ENCODE measurements around the gene BACE2. TPM values are rescaled to one million over a fixed set of nuclear protein-coding genes. Genes with fewer than 3 reads are reported as not detected.
"Not testable (repeated sequence)": the region's sequence is repeated elsewhere in the genome, so short reads cannot be mapped to it uniquely, and the experiment has no call there.

BACE2 gene
- polyA plus RNA-seq, 10 donors, result 33.6 to 56.4 (median 39.8) TPM

DNA sequence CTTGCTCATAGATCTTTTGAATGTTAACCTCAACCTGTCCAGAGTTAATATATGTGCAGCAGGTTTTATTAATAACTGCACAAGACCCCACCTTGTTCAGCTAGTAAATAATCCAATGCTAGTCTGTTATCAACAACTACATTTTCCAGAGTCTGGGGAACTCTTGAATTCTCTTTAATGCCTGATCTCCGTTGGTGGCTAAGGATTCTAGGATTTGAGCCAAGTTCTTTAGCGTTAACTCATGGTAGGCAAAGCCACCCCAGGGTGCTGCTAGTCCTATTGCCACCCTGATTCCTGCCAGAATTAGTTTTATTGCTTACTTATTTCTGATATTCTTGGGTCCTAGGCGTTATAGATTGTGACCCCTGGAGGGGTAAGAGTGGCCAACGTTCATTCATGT, 12.8 kb downstream of the BACE2 start:
- DNase-seq, result no peak

DNA sequence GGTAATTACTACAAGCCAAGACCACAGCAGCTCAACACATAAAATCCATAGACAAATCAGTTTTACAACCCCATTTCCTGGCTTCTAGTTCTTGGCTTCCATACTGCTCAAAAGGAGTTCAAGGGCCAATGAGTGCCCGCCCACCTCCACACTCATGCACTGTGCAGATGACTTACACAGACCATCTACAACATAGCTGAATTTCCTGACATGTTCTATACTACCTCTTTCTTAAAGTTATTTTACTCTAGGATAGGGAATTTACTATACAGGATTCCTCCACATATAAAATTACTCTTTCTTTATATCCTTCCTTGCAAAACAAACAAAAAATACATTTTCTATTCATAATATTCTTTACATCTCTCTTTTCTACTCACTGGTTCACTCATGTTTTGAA, 14.6 kb downstream of the BACE2 start:
- DNase-seq, result no peak

DNA sequence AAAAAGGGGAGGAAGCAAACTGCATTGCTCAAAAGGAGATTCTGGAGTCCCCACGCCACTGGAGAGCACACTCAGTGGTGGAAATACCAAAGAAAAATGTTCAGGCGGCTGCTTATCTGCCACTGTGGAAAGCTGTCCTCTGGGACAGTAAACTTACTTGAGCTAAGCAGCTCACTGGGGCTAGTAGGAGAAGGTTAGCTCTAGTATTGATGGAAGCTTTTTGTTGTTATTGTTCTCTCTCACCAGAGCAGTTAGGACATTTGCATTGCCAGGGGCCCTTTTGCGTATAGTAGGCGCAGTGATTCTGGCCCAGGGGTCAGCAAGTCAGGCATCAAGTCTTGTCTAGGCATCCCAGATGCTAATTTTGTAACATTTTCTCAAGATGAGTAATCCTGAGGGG, 15.6 kb downstream of the BACE2 start:
- DNase-seq, result no peak

DNA sequence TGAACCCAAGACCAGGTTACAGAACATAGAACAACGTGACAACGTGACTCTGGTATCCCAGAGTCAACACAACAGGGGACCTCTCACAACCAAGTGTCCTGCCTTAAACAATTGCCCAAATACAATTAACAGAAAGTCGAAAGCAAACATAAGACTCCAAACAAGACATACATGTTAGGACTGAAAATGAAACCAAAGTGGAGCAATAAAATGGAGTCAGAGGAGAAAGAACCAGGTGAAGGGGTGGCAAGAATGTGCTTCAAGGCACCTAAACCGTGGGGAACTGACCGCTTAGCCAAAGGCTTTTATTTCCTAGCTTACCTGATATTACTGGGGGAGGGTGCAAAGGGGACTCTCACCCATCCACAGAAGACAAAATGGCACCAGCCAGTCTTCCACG, 17.8 kb downstream of the BACE2 start:
- DNase-seq, result no peak

DNA sequence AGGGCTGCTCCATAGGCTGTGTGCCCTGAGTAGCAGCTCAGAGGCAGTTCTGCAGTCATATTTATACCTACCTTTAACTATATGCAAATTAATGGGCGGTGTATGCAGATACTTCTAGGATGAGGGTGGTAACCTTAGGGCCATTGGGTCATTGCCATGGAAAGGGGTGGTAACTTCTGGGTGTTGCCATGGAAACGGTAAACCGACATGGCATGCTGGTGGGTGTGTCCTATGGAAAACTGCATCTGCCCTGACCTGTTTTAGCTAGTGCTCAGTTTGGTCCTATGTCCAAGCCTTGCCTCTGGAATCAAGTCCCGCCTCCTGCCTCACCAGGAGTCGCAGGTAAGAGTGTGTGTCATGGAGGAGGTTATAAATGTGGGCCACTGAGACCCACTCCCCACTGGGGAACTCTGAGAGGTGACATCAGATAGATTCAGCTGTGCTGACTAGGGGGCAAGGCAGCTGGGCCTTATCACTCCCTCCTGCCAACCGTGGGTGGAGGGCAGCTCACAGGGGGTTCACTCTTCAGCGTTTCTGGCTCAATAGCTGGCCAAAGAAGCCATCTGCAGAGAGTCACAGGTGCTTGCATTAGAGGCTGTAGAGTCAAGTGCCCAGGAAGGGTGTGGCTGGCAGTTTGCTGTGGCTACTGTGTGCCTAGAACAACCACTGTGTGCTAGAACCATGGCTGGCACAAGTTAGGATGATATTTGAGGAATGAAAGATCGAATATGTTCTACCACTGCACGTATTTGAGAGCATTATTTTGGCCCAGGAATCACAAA, 19.0 kb downstream of the BACE2 start:
- DNase-seq, result no peak

DNA sequence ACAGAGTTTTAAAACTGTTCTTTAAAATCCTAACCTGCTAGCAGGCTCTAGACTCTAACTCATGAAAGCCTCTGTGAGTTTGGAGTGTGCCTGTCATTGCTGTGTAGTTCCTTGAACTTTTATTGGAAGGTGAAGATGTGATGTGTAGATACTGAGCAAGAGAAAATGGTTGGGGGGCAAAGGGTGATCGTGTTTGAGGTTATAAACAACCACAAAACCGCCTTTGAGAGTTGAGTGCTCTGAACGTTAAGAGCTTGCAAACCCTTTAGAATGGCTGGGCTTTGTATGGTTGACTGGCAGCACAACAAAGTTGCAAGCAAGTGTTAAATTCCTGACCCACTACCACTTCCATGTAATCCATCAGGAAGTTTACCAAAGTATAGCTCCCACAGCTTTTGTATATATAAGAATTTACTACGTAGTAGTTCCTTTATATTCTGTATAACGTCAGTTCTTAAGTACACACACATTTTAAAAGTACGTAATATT, 19.6 kb downstream of the BACE2 start:
- no peak for DNase-seq

DNA sequence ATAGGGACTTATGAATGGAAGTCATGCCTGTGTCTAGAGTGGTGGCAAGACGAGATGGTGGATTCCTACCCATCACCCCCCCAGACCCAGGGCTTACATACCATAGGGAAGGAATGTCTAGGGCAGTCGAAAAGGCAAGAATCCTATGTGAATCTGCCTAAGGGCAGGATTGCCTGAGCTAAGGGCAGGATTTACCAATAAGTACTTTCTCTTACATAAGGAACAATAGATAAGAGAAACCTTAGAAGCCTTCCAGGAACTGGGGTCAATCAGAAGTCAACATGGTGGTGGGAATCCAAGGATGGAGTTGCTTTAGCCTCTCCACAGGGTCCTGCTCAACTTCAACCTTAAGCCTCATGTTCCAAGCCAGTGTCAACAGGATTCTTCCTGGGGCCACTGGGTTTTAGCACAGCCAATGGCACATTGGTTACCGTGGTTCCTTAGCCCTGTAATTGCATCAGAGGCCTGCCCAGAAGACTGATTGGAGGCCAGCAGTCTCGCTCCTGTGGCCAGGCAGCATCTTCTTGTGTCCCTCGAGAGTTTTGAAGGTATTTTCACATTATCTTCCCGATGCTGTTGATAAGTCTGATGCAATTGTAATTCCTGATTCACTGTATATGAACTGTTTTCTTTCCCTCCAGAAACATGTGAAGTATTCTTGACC, 20.7 kb downstream of the BACE2 start:
- DNase-seq, result no peak

DNA sequence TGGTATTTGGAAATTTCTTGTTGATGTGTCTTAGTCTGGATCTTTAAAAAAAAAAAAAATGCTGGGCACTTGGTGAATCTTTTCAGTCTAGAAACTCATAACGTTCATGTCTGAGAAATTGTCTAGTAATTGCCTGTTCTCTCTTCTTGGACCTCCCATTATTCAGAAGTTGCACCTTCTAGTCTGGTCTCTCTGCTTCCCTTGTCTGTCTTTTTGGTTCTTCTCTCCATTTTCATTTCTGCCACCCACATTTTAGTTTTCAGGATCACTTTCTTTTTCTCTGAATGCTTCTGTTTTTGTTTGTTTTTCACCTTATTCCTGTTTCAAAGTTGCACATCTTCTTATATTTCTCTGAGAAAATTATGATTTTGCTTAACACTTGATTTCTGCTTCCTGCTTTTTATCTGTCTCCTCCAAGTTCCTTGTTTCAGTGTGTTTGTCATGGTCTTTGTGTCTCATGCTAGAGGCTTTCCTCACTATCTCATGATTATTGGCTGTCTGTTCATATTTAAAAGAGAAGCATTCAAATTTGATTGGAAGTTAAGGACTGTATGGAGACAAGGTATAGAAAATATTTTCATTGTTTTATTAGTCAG, 21.3 kb downstream of the BACE2 start:
- DNase-seq, result no peak

DNA sequence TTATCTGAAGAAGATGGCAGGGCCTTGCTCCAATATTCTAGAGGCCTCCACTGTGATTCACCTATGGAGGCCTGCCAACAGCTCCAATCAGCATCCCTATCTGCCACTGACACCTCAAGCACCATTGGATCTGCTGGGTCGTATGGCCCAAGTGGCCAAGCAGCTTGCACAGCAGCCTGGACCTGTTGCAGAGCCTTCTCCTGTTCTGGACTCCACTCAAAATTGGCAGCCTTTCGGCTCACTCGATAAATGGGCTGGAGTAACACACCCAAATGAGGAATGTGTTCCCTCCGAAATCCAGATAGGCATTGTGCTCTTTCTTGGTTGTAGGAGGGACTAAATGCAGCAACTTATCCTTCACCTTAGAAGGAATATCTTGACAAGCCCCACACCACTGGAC, 24.6 kb downstream of the BACE2 start:
- not testable (repeated sequence) for DNase-seq

DNA sequence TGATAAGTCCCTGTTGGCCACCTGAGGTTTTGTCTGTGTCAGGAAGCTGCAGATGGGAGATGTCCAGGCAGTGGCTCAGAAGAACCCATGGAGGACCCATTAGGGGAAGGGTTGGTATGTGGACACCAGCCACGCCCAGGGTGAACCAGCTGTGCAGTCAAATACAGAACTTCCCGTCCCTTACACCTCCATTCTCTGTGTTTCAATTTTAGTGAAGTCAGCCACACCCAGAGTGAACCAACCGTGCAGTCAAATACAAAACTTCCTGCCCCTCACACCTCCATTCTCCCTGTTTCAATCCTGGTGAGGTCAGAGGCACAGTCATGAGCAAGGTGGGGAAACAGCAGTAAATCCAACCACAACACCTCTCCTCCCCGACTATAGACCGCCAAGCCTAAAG, 27.4 kb downstream of the BACE2 start:
- no peak for DNase-seq

DNA sequence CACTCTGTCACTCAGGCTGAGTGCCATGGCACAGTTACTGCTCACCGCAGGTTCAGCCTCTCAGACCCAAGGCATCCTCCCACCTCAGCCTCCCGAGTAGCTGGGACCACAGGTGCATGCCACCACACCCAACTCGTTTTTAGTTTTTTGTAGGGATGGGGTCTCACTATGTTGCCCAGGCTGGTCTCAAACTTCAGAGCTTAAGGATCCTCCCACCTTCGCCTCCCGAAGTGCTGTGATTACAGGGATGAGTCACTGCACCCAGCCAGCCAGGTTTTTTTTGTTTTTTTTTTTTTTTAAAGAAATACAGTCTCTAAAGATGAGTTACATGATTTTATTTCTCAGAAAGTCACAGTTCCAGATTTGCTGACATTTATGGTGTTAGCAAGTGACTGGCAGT, 29.0 kb downstream of the BACE2 start:
- DNase-seq, result no peak

DNA sequence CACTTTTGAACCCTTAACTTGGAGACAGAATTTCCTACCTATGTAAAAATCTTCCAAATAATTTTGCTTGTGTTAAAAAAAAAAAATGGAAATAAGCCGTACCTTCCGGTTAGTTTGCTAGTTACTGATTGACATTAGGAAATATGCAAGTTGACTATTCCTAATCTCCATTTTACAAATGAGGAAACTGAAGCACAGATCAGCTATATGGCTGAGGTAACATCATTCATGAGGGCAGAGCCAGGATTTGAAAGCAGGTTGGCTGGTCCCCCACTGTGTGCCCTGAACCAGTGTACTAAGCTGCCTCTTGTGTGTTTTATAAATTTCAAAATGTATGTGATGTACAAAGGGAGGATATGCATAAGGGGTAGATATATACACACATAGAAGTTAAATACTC, 29.6 kb downstream of the BACE2 start:
- DNase-seq, result no peak

DNA sequence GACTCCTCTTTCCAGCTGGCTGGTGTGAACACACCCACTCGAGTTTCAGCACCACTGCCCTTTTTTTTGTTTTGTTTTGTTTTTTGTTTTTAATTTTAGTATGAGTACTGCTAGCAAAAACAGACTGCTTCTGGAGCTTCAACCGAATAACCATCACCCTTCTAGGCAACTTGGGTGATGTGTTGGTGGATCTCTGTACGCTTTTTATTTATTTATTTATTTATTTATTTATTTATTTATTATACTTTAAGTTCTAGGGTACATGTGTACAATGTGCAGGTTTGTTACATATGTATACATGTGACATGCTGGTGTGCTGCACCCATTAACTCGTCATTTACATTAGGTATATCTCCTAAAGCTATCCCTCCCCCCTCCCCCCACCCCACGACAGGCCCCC, 30.7 kb downstream of the BACE2 start:
- DNase-seq, result not testable (repeated sequence)

DNA sequence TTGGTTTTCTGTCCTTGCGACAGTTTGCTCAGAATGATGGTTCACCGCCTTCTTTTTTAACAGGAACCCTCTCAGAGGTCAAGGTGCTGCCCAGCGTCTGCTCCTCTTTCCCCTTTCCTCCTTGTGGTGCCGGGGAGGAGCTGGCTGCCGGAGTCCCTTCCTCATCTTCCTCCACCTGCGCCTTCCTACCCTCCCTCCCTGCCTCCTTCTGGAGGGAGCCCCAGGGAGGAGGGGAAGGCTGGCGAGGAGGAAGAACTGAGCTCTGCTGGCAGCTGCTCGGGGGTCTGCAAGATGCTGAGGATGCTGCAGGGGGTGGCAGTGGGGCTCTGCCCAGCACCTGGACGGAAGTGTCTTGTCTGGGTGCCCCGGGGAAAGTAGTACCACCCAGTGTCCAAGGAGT, 31.2 kb downstream of the BACE2 start:
- no peak for DNase-seq

DNA sequence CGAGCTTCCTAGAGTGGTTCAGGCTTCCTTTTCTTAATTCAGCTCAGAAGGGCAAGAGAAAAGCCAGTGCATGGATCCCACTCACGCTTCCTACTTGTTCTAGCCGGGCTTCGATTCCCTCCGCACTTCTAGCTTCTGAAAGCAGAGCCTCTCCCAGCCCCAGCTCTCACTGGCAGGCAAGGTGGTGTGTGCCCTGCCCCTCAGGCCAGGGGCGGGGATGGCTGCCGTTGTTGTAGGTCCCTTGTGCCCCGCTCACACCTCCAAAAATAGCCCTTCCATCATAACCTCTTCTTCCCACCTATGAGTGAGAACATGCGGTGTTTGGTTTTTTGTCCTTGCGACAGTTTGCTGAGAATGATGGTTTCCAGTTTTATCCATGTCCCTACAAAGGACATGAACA, 31.6 kb downstream of the BACE2 start:
- no peak for DNase-seq

DNA sequence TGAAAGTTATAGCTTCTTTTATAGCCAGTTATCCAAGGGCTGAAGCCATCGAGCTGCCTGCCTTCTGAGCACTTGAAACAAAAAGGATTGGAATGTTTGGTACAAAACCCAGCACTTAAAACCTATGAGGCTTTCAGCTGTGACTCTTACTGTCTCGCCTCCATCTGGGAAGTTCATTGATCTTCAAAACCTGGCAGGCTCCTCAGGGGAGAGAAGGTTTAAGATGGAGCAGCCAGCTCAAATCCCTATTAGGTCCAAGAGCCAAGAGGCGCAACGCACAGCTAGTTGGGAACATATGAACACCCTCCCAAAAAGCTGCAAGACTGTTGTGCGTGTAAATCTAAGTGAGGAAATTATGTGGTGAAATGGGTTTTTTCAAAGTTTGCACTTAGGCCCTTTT, 33.4 kb downstream of the BACE2 start:
- peak in 1 of 3 donors; percentile 46 for DNase-seq

DNA sequence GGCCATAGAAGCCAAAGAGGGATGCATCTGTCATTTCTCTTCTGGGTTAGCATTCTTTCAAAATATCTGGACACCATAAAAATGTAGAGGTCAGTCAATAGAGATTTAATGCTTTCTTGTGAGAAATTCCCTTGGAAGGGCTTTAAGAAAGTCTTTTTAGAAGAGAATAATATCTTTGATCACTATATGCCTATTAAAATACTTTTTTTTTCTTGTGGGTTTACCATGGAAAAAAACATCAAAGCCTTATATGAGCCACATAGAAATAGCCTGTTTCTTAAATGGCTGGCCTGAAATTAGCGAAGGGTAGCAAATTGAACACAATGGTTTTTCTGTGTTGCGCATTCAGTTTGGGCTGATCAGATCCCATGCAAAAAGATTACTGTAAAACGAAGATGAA, 36.8 kb downstream of the BACE2 start:
- no peak for DNase-seq

DNA sequence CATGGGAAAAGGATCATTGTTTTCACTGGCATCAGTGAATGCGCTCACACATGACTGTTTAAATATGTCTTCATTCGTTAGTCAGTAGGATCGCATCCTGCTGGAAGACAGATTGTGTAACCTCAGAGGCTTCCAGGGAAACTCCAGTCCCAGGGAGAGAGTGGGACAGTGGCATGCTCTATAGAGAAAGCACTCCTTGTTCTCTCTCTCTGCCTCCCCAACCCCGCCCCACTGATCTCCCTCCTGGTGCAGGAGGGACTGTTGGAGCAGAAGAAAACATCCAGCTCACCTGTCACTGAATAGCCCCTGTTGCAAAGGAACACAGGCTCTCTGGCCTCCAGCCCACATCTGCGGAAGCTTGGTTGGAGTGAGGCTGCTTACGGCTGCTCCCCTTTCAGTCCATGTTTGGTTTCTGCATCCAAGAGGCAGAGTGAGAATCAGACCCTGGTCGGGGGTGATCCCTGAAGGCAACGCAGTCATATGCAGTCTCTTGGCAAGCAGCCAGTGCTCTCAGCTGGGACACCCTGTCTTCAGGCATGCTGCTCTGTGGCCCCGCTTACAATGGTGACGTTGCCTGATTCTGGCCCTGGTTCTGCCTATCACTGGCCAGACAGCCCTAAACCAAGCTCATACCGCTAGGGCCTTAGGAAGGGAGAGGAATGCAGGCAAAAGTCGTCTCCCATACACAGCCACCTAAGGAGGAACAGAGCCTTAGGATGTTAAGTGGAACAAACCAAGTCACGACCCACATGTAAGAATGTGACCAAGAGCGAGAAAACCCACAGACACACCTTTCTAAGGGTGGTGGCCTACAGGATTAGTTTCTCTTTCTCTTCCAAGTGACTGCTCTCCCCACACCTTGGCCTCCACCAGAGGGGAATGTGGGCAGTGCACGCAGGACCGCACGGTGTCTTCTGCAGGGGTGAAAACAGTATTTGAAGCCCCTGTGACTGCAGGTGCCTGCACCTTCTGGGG, 39.7 kb downstream of the BACE2 start:
- peak; percentile 33 to 75 (median 40) for DNase-seq

DNA sequence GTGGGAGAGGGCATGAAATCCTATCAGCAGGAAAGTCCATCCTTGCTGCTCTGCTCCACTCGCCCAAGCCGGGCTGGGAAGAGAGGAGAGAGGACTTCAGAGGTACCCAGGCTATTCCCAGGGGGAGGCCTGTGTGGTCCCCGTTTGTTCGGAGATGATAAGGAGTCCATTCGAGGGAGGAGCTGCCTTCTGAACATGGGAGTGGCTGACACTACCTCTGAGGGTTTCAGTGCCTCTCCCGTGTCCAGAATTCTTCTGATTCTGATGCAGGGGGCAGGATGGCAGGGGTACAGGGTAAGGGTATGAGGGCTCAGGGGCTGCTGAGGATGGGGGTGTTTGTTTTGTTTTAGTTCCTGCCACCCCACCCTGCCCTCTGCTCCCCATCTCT, 40.4 kb downstream of the BACE2 start:
- no peak for DNase-seq

DNA sequence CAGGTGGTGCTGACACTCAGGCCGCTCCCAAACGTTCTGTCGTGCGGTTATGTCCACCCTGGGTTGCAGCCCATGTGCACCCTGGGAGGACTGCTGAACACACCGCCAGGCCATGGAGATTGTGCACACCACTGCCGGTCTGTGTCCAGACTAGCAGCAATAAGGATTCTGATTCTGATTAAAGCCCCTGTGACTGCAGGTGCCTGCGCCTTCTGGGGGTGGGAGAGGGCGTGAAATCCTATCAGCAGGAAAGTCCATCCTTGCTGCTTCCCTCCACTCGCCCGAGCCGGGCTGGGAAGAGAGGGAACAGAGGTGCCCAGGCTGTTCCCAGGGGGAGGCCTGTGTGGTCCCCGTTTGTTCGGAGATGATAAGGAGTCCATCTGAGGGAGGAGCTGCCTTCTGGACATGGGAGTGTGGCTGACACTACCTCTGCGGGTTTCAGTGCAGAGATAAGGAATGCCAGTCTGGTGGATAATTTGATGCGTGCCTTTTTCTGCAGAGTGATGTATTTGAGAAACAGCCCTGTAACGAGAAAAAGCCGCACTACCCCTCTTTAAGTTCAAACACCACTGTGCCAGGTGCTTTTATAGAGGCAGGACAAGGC, 41.2 kb downstream of the BACE2 start:
- no peak for DNase-seq

DNA sequence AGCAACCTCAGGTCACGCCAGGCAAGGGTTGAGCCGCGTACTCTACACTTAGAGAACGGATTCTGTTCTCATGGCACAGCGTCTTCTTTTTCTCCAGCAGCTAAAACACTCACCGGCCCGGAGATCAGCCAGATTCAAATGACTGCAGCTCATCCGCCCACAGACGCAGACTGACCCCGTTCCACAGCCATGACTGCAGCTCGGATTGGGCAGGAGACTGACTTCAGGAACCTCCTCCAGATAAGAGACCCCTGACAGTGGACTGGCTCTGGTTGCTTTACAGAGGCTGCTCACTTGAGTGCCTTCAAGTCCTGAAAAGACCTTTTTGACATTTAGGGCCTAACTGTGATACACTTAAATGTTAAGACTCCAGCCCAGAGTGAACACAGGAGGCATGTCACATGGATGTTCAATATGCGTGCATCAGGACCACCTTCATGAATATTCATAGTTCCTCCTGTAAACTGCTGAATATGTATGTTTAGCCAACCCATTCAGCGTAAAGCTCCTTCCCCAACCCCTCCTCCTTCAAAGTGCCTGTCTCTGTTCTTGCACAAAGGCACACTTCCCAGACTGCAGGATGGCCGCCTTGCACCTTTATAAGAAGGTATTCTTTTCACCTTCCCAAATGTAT, 42.6 kb downstream of the BACE2 start:
- DNase-seq, result no peak

All from muscle of back (tissue), 11 donors.